AG10803 (cell line): ENCODE data around the gene PLA2G2F.

Source experiments
- DNase-seq: peaks from one replicate; pipeline ENCODE4 v3.0.0; 2010; ENCODE audit warnings: low read depth
- H3K4me3 ChIP-seq: 2 replicates; pipeline ENCODE4 v1.5.1; 2011; ENCODE audit warnings: mild to moderate bottlenecking, low read length, control low read depth
- TF ChIP-seq, protein P1 (sequence below): conservative IDR thresholded peaks from 2 replicates; pipeline ENCODE4 v1.5.1; 2011; ENCODE audit warnings: mild to moderate bottlenecking, low read length, control low read depth, inconsistent platforms

PLA2G2F gene

DNA sequence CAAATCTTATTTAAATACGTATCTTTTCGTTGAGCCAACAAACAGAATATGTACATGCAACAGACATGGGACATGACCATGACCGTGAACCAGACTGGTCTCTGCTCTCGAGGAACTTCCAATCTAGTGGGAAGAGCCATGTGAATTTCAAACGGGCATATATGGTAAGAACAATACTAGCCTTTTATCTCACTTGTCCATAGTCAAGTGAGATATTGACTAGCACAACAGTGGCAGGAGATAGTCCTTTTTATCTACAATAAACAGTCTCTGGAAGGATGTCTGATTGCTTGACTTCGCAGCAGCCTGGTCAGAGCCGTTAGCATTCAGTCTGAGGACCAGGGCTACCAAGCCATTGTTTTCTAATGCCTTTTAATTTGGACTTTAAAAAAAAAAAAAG, 59.8 kb downstream of the PLA2G2F start:
- TF ChIP-seq, protein P1, sequence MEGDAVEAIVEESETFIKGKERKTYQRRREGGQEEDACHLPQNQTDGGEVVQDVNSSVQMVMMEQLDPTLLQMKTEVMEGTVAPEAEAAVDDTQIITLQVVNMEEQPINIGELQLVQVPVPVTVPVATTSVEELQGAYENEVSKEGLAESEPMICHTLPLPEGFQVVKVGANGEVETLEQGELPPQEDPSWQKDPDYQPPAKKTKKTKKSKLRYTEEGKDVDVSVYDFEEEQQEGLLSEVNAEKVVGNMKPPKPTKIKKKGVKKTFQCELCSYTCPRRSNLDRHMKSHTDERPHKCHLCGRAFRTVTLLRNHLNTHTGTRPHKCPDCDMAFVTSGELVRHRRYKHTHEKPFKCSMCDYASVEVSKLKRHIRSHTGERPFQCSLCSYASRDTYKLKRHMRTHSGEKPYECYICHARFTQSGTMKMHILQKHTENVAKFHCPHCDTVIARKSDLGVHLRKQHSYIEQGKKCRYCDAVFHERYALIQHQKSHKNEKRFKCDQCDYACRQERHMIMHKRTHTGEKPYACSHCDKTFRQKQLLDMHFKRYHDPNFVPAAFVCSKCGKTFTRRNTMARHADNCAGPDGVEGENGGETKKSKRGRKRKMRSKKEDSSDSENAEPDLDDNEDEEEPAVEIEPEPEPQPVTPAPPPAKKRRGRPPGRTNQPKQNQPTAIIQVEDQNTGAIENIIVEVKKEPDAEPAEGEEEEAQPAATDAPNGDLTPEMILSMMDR, result no peak
- H3K4me3 ChIP-seq, result no peak overlapping the region
- DNase-seq, result no peak

DNA sequence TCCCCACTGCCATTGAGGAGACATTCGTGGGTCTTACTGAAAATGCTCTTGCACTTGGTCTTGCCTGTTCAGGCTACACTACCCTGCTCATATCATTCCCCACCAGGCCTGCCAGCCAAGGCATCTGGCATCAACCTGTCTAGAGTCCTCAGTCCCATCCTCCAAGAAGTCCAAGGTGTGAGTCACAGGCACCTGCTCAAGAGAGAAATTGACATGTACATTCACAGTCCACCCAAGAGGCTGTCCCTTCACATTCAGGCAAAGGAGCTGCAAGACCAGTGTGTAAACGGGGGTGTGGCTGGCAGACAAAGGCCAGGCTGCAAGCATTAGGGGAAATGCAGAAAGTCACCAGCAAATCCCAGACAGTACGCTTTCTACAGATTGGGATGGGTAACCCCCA, 60.3 kb downstream of the PLA2G2F start:
- TF ChIP-seq, protein P1, result no peak
- no peak for DNase-seq
- H3K4me3 ChIP-seq, result no peak overlapping the region

DNA sequence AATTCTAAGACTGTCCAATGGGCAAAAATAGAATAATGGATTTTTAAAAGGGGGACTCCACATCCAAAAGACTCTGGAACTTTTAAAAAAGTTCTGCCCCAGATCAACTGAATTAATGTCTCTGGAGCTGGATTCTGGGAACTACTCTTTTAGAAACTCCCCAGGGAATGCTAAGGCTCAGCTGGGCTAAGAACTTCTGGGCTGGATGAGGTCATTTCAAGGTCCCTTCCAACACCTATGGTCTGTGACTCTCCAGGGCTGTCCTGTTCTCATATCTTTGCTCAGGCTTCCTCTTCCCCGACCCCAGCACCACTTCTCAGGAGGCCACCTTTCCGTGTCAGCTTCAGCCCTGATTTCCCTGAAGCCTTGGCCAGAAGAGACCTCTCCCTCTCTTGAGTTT, 60.7 kb downstream of the PLA2G2F start:
- DNase-seq, result no peak
- no peak overlapping the region for H3K4me3 ChIP-seq
- TF ChIP-seq, protein P1, result no peak
